GM12878 (cell line): ENCODE data around the gene PMM2. TPM values are rescaled to one million over a fixed set of nuclear protein-coding genes. Genes with fewer than 3 reads are reported as not detected.

Source experiments
- ATAC-seq: fragments of 200-7000 bp; cut with Tn5 transposase; 3 replicates; pipeline ENCODE4 v1.9.1; 2020; ENCODE audit warnings: mild to moderate bottlenecking, moderate library complexity
- BruUV-seq: library from RNA; stranded (reverse); fragments of 400-500 nt; replicated peaks from 2 replicates; lab custom pipeline; 2021; lab: Mats Ljungman, UMichigan
- CTCF ChIA-PET: fragments of 300-600 bp; sonication (Branson Sonifier 250); formaldehyde crosslinking; extraction: SDS; loops from one replicate; lab custom pipeline; 2021; ENCODE audit warnings: inconsistent platforms; lab: Yijun Ruan, JAX
- POLR2A ChIA-PET: fragments of 350-600 bp; formaldehyde crosslinking; extraction: SDS; loops from one replicate; lab custom pipeline; 2021; ENCODE audit warnings: inconsistent platforms; lab: Charles Lee
- RAD21 ChIA-PET: fragments of 300-600 bp; sonication (Branson Sonifier 250); formaldehyde crosslinking; loops from one replicate; lab custom pipeline; 2023; ENCODE audit warnings: antibody characterized with exemption; ENCODE audit not compliant: unreplicated experiment; lab: Charles Lee
- SMC1A ChIA-PET: fragments of 300-600 bp; sonication (Branson Sonifier 250); formaldehyde crosslinking; loops from one replicate; lab custom pipeline; 2023; ENCODE audit not compliant: unreplicated experiment, uncharacterized antibody; lab: Charles Lee
- DNase-seq: peaks from one replicate; pipeline ENCODE4 v3.0.0-alpha.2; 2011; ENCODE audit warnings: low read depth, low spot score
- FAIRE-seq: peaks from 3 replicates; lab custom pipeline; 2011; peaks lifted over from hg19 to GRCh38; lab: Jason Lieb, UNC
- H2AFZ ChIP-seq: 2 replicates; pipeline ENCODE4 v1.6.0; 2011; ENCODE audit warnings: low read depth, low read length, control low read depth; ENCODE audit not compliant: control insufficient read depth
- H3K27ac ChIP-seq: 2 replicates; pipeline ENCODE4 v1.5.1; 2011; ENCODE audit warnings: control low read depth; ENCODE audit not compliant: control insufficient read depth, insufficient read depth
- H3K27me3 ChIP-seq, 2 experiments: replicated peaks in 1 of 2; 2 replicates each; pipeline versions ENCODE4 v1.6.0 to v1.6.1; 2011; ENCODE audit warnings: low read length in 1 of 2; ENCODE audit not compliant: control insufficient read depth in 2 of 2, insufficient read depth in 2 of 2
- H3K36me3 ChIP-seq, 2 experiments: 2 replicates each; pipeline ENCODE4 v1.5.1; 2011; ENCODE audit warnings: low read length in 1 of 2; ENCODE audit not compliant: control insufficient read depth in 2 of 2, insufficient read depth in 2 of 2
- H3K4me1 ChIP-seq: 2 replicates; pipeline ENCODE4 v1.6.1; 2011; ENCODE audit warnings: mild to moderate bottlenecking, low read length, moderate library complexity, mixed read lengths; ENCODE audit not compliant: control insufficient read depth, insufficient read depth
- H3K4me2 ChIP-seq: 2 replicates; pipeline ENCODE4 v1.6.0; 2011; ENCODE audit warnings: control low read depth; ENCODE audit not compliant: control insufficient read depth, insufficient read depth
- H3K4me3 ChIP-seq: fragments of 200-600 bp; sonication (generic); 2 replicates; pipeline ENCODE4 v1.5.1; 2016
- H3K79me2 ChIP-seq: 2 replicates; pipeline ENCODE4 v1.6.0; 2011; ENCODE audit warnings: low read length; ENCODE audit not compliant: control insufficient read depth, insufficient read depth
- H3K9ac ChIP-seq: 2 replicates; pipeline ENCODE4 v1.8.0; 2011; ENCODE audit warnings: low read length, control low read depth, mixed read lengths; ENCODE audit not compliant: control insufficient read depth, insufficient read depth
- H3K9me3 ChIP-seq: replicated peaks from 3 replicates; pipeline ENCODE4 v1.5.1; 2011; ENCODE audit warnings: mild to moderate bottlenecking, low read length; ENCODE audit not compliant: control insufficient read depth, insufficient read depth
- H4K20me1 ChIP-seq: 2 replicates; pipeline ENCODE4 v1.6.0; 2011; ENCODE audit not compliant: control insufficient read depth, insufficient read depth
- BCL3 ChIP-seq: IDR thresholded peaks from 2 replicates; pipeline ENCODE4 v1.6.1; 2011; ENCODE audit warnings: borderline replicate concordance, low read depth, mild to moderate bottlenecking, moderate library complexity, low read length; ENCODE audit not compliant: insufficient read depth, poor library complexity, severe bottlenecking
- HSF1 ChIP-seq: fragments of 150-350 bp; IDR thresholded peaks from 2 replicates; pipeline ENCODE4 v1.6.1; 2014; ENCODE audit warnings: mild to moderate bottlenecking, low read depth, low read length
- MTA3 ChIP-seq: IDR thresholded peaks from 2 replicates; pipeline ENCODE4 v1.6.1; 2012; ENCODE audit warnings: low read length, inconsistent platforms, borderline replicate concordance
- PKNOX1 ChIP-seq: fragments of 450-650 bp; IDR thresholded peaks from 2 replicates; pipeline ENCODE4 v1.6.1; 2016; ENCODE audit warnings: mild to moderate bottlenecking
- POLR2A ChIP-seq: IDR thresholded peaks from 2 replicates; pipeline ENCODE4 v1.6.1; 2011; ENCODE audit warnings: low read depth, mild to moderate bottlenecking, low read length
- TCF3 ChIP-seq: IDR thresholded peaks from 2 replicates; pipeline ENCODE4 v1.6.1; 2012; ENCODE audit warnings: low read depth, mild to moderate bottlenecking, low read length, borderline replicate concordance; ENCODE audit not compliant: insufficient read depth
- WGBS: methylation state at CpG from one replicate; pipeline ENCODE4 v1.1.6; 2016; ENCODE audit warnings: low lambda C conversion rate; ENCODE audit not compliant: insufficient replicate concordance, insufficient coverage; ENCODE audit errors: missing lambda C conversion rate; 5-methylcytosine and 5-hydroxymethylcytosine counted together
- in situ Hi-C: fragments of 300-500 bp; cut with MboI; formaldehyde crosslinking; loops from 9 replicates; pipeline ENCODE4 v1.14.3; 2018; ENCODE audit warnings: mixed read lengths
- intact Hi-C: fragments of 100-400 bp; cut with micrococcal nuclease; formaldehyde crosslinking; loops from one replicate; pipeline ENCODE4 v1.14.2; 2022; ENCODE audit not compliant: unreplicated experiment
- polyA plus RNA-seq, 11 experiments: library from polyadenylated mRNA; depleted of rRNA in 4 of 11; unstranded in 6 of 11; stranded (reverse) in 5 of 11; fragments of >200 nt; fragmentation: Nextera tagmentation in 4 of 11; fragmentation: Illumina TruSeq in 1 of 11; extraction: Ambion mirVana in 4 of 11; extraction: Trizol in 1 of 11; gene quantifications; 1 replicate in 1 of 11; 2 replicates in 10 of 11; pipeline versions ENCODE4 v1.2.1 to v1.2.3, GENCODE V29; 2011 to 2016; ENCODE audit warnings: inconsistent platforms in 2 of 11, missing spikeins in 2 of 11, low read depth in 1 of 11
- total RNA-seq, 4 experiments: library from RNA; depleted of rRNA in 3 of 4; stranded (reverse); fragments of >200 nt in 3 of 4; fragmentation: Illumina TruSeq in 1 of 4; extraction: Trizol in 1 of 4; gene quantifications; 2 replicates each; pipeline versions ENCODE4 v1.2.1 to v1.2.3, GENCODE V29; 2013 to 2021

Gene PMM2
- total and polyA plus RNA-seq, 10 of the 15 experiments (the other 5 are each of a cell fraction or from before 2014, with no cell fraction given): 22.6 to 69.4 (median 52.3) TPM

- H3K9ac ChIP-seq: no peak overlapping the region
- H2AFZ ChIP-seq: no peak overlapping the region
- H3K27me3 ChIP-seq: no peaks in the 10 kb centered on the region
- H4K20me1 ChIP-seq: no peaks in the 10 kb centered on the region
- intact Hi-C loops: no loop called here
- RAD21 ChIA-PET: interaction anchor here (0.6 to 1.9 kb wide), 4 partner anchors 51 to 249 kb away, joined by 3 to 5 read pairs (median 3); no protein-coding TSS in a partner anchor
- no TSS peak for BruUV-seq
- SMC1A ChIA-PET: interaction anchor here (1.5 kb wide), 1 partner anchor 15 kb away, joined by 3 read pairs; no protein-coding TSS in a partner anchor
- DNase-seq (no peak), FAIRE-seq (no peak), ATAC-seq (peak; percentile 34)
- H3K79me2 ChIP-seq: peaks cover 10% of the 10 kb centered on the region
- CTCF ChIA-PET: interaction anchor here (1.0 to 1.7 kb wide), 3 partner anchors 15 to 224 kb away, joined by 3 to 4 read pairs (median 4); no protein-coding TSS in a partner anchor
- H3K4me3 ChIP-seq: no peak overlapping the region
- WGBS: 26% methylated on average over 20 of the region's 20 CpGs
- H3K4me2 ChIP-seq: no peak overlapping the region
- in situ Hi-C loops: no loop called here
- peak; percentile 48 for TF ChIP-seq POLR2A
- TF ChIP-seq MTA3: no peak; the same call in 1 of the 2 replicates
- TF ChIP-seq BCL3: peak; percentile 28
- TF ChIP-seq PKNOX1: no peak
- TF ChIP-seq TCF3: 0 out of 2 replicates have a peak, but pooled peaks have one; percentile 13
- TF ChIP-seq HSF1: no peak
- peaks cover 11 to 25% of the 10 kb centered on the region in 2 experiments for H3K36me3 ChIP-seq
- peaks cover 3% of the 10 kb centered on the region; the same call in 2 of the 3 replicates for H3K9me3 ChIP-seq
- peaks cover 14% of the 10 kb centered on the region for H3K4me1 ChIP-seq
- H3K27ac ChIP-seq: no peak overlapping the region
- POLR2A ChIA-PET: interaction anchor here (0.6 kb wide), 1 partner anchor 86 kb away, joined by 4 read pairs; no protein-coding TSS in a partner anchor
These were observed 88.3 kb downstream of the PMM2 start for GRCh38 chr16:8885674-8886592.
